Astrocyte (in vitro differentiated cells and primary cell): Measurements from ENCODE around the gene ZDHHC11B.
"Not testable (repeated sequence)": the region's sequence is repeated elsewhere in the genome, so short reads cannot be mapped to it uniquely, and the experiment has no call there.

Experiments
- CTCF ChIP-seq: IDR thresholded peaks from 2 replicates; pipeline ENCODE4 v1.5.1; 2011; ENCODE audit warnings: low read depth, mild to moderate bottlenecking, inconsistent platforms, low read length, moderate library complexity; ENCODE audit not compliant: insufficient read depth
- EZH2 ChIP-seq: IDR thresholded peaks from 2 replicates; pipeline ENCODE4 v1.6.1; 2012; ENCODE audit warnings: mild to moderate bottlenecking, low read length, inconsistent platforms; ENCODE audit not compliant: insufficient read depth

- TF ChIP-seq CTCF, EZH2: not testable (repeated sequence)
Observed at GRCh38 chr5:752532-753115, 31.9 kb downstream of the ZDHHC11B start.
